COR-L47 (cell line): ENCODE results near the gene FBXW4.

ENCODE experiments used
- DNase-seq: peaks from one replicate; lab custom pipeline; 2025; lab: John Stamatoyannopoulos, UW

The FBXW4 gene

GRCh38 chr10:101696632-101697031, 1.7 kb upstream of the FBXW4 start:
- no peak for DNase-seq

GRCh38 chr10:101695404-101695890, 477 bp upstream of the FBXW4 start:
- DNase-seq = no peak

- no peak for DNase-seq
These were observed 844 bp downstream of the FBXW4 start for GRCh38 chr10:101693978-101694673.

- DNase-seq = no peak
These were observed 1.4 kb downstream of the FBXW4 start for GRCh38 chr10:101693651-101693977.

GRCh38 chr10:101691081-101691480, 3.9 kb downstream of the FBXW4 start:
- no peak for DNase-seq

GRCh38 chr10:101690461-101690860, 4.5 kb downstream of the FBXW4 start:
- DNase-seq = no peak

- no peak for DNase-seq
These were observed 7.8 kb downstream of the FBXW4 start for GRCh38 chr10:101687071-101687658.

- DNase-seq = no peak
These were observed 8.6 kb downstream of the FBXW4 start for GRCh38 chr10:101686133-101686925.

- no peak for DNase-seq
These were observed 10.2 kb downstream of the FBXW4 start for GRCh38 chr10:101684782-101685181.

GRCh38 chr10:101683276-101683675, 11.7 kb downstream of the FBXW4 start:
- no peak for DNase-seq

GRCh38 chr10:101682172-101682825, 12.7 kb downstream of the FBXW4 start:
- DNase-seq = no peak

- DNase-seq = no peak
These were observed 18.4 kb downstream of the FBXW4 start for GRCh38 chr10:101676565-101676964.

- no peak for DNase-seq
These were observed 19.9 kb downstream of the FBXW4 start for GRCh38 chr10:101675115-101675514.

- DNase-seq = no peak
These were observed 22.4 kb downstream of the FBXW4 start for GRCh38 chr10:101672536-101672935.

GRCh38 chr10:101671453-101671852, 23.5 kb downstream of the FBXW4 start:
- no peak for DNase-seq

GRCh38 chr10:101670635-101671034, 24.3 kb downstream of the FBXW4 start:
- DNase-seq = no peak

GRCh38 chr10:101669181-101669580, 25.8 kb downstream of the FBXW4 start:
- no peak for DNase-seq

GRCh38 chr10:101668566-101668965, 26.4 kb downstream of the FBXW4 start:
- no peak for DNase-seq

GRCh38 chr10:101666083-101666482, 28.9 kb downstream of the FBXW4 start:
- no peak for DNase-seq

- DNase-seq = no peak
These were observed 31.9 kb downstream of the FBXW4 start for GRCh38 chr10:101663097-101663496.

GRCh38 chr10:101660256-101660655, 34.7 kb downstream of the FBXW4 start:
- no peak for DNase-seq

GRCh38 chr10:101658975-101659374, 36.0 kb downstream of the FBXW4 start:
- DNase-seq = no peak

- no peak for DNase-seq
These were observed 38.1 kb downstream of the FBXW4 start for GRCh38 chr10:101656890-101657289.
